ENCODE measurements around the gene PRDM16. TPM values are rescaled to one million over a fixed set of nuclear protein-coding genes. Genes with fewer than 3 reads are reported as not detected.

Gene PRDM16
- total and polyA plus RNA-seq, 2 of the 8 experiments (the other 6 are each of a cell fraction or from before 2014, with no cell fraction given), result 0.39 to 0.43 TPM

DNA sequence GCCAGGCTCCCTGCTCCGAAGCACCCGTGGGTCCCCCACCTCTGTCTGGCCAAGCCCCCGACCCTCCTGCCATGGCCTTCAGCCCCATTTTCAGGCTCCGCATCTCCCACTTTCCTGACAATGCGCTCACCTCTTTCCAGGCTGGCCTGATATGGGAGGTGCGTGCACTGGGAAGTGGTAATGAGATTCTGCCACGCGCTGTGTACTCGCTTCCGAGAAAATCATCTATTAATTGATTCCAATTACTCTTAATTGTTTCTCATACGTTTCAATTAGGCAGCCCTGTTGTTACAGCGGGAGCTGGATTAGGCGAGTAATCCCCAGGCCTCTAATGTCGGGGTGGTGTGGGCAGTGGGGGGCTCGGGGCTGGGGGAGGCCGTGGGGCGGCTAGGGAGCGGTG lies 263.0 kb downstream of the PRDM16 start (continued):
- TF ChIP-seq, protein P1, sequence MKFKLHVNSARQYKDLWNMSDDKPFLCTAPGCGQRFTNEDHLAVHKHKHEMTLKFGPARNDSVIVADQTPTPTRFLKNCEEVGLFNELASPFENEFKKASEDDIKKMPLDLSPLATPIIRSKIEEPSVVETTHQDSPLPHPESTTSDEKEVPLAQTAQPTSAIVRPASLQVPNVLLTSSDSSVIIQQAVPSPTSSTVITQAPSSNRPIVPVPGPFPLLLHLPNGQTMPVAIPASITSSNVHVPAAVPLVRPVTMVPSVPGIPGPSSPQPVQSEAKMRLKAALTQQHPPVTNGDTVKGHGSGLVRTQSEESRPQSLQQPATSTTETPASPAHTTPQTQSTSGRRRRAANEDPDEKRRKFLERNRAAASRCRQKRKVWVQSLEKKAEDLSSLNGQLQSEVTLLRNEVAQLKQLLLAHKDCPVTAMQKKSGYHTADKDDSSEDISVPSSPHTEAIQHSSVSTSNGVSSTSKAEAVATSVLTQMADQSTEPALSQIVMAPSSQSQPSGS (IDR thresholded peaks at IDR 0.05; ENCODE audit: low read length), result no peak
- TF ChIP-seq SP2 (IDR thresholded peaks at IDR 0.05; ENCODE audit: low read length), result no peak
- TF ChIP-seq NRF1 (IDR thresholded peaks at IDR 0.05; ENCODE audit: low read depth, low read length), result no peak
- TF ChIP-seq JUN (IDR thresholded peaks at IDR 0.05; ENCODE audit: low read depth, low read length), result no peak
- no peak for TF ChIP-seq PHF8 (conservative IDR thresholded peaks at IDR 0.05; ENCODE audit: low read depth, low read length)
- TF ChIP-seq TAF1 (IDR thresholded peaks at IDR 0.05; ENCODE audit: low read depth, low read length), result no peak

Measured in H1 (cell line).